Panc1 (cell line): Measurements from ENCODE around the gene C11orf58.

Experiments
- CTCF ChIP-seq: fragments of 450-650 bp; IDR thresholded peaks from 2 replicates; pipeline ENCODE4 v1.5.1; 2017; ENCODE audit warnings: mild to moderate bottlenecking
- POLR2AphosphoS5 ChIP-seq: IDR thresholded peaks from 2 replicates; pipeline ENCODE4 v1.6.1; 2012; ENCODE audit warnings: mild to moderate bottlenecking, low read depth, low read length, moderate library complexity
- REST ChIP-seq, 2 experiments: IDR thresholded peaks; 2 replicates each; pipeline ENCODE4 v1.6.1; 2011 to 2012; ENCODE audit warnings: low read depth in 2 of 2, control low read depth in 1 of 2, low read length in 1 of 2, mild to moderate bottlenecking in 1 of 2, moderate library complexity in 1 of 2; ENCODE audit not compliant: insufficient read depth in 1 of 2
- SIN3A ChIP-seq: IDR thresholded peaks from 2 replicates; pipeline ENCODE4 v1.6.1; 2012; ENCODE audit warnings: low read depth, mild to moderate bottlenecking, low read length, moderate library complexity, borderline replicate concordance; ENCODE audit not compliant: insufficient read depth
- TCF7L2 ChIP-seq: IDR thresholded peaks from 2 replicates; pipeline ENCODE4 v1.6.1; 2011; ENCODE audit warnings: mild to moderate bottlenecking, low read depth, low read length, inconsistent platforms

- no peak for TF ChIP-seq POLR2AphosphoS5
- no peak for TF ChIP-seq CTCF
- no peak for TF ChIP-seq REST (IDR thresholded peaks at IDR 0.05; ENCODE audit: insufficient read depth in 1 of 2, low read depth in 2 of 2, low read length in 1 of 2)
- TF ChIP-seq TCF7L2: no peak
- TF ChIP-seq SIN3A: no peak
Measured at GRCh38 chr11:16750417-16750816, 12.0 kb downstream of the C11orf58 start.
